Gastroesophageal sphincter (tissue), 3 donors: ENCODE measurements around the gene ZNF415.

Source experiments
- CTCF ChIP-seq, 4 experiments: fragments of 200-600 bp in 2 of 4; fragments of 450-650 bp in 2 of 4; sonication (generic) in 1 of 4; IDR thresholded peaks; one replicate each; pipeline ENCODE4 v1.5.1; 2017 to 2019; ENCODE audit warnings: antibody characterized with exemption in 4 of 4, mild to moderate bottlenecking in 2 of 4, moderate library complexity in 2 of 4
- EP300 ChIP-seq: sonication (generic); formaldehyde crosslinking; IDR thresholded peaks from one replicate; pipeline ENCODE4 v1.6.1; 2017; ENCODE audit warnings: antibody characterized with exemption, mild to moderate bottlenecking
- POLR2A ChIP-seq, 2 donors: fragments of 450-650 bp; IDR thresholded peaks; one replicate each; pipeline ENCODE4 v1.6.1; 2017; ENCODE audit warnings: antibody characterized with exemption in 2 of 2, mild to moderate bottlenecking in 2 of 2, moderate library complexity in 1 of 2

DNA sequence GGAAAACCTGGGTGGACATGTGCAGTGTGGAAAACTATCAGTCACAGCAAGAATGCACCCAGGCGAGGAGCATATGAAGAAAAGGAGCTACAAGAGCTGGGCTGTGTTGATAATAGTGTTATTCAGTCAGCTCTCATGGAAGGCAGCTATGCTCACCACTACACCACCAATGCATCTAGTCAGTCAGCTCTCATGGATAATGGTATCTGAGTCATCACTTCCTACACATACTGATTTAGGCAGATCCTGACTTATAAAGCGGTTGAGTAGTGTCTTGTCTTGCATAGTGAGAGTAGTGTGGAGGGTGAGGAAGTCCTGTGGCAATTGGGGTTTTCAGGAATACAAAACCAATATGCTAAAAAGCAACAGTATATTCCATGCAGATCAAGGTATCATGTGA lies 20.4 kb downstream of the ZNF415 start:
- no peak for TF ChIP-seq CTCF (IDR thresholded peaks at IDR 0.05)
- no peak for TF ChIP-seq POLR2A (IDR thresholded peaks at IDR 0.05)
- no peak for TF ChIP-seq EP300
